CMK (cell line): ENCODE results near the gene KIF25.
"Not testable (repeated sequence)": the region's sequence is repeated elsewhere in the genome, so short reads cannot be mapped to it uniquely, and the experiment has no call there.

Source experiments
- DNase-seq: peaks from one replicate; pipeline ENCODE4 v3.0.0-alpha.2; 2010; ENCODE audit warnings: low read depth

KIF25 gene

DNA sequence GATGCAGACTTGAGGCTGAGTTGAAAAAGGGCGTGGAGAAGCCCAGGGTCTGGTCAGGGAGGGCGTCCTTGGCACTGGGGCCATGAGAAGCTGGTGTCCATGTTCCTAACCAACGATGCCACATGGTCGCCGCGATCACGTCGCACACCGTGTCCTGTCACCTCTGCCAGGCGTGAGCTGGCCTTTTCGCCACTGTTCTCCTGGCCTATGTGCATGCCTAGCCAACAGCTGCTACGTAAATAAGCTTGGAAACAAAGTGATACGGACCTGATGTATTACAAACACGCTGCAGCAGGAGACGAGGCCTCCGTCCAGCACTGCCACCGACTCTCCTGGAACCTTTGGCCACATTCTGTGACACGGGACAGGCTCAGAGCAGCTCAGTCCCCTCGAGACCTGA lies 22.0 kb upstream of the KIF25 start:
- no peak for DNase-seq

DNA sequence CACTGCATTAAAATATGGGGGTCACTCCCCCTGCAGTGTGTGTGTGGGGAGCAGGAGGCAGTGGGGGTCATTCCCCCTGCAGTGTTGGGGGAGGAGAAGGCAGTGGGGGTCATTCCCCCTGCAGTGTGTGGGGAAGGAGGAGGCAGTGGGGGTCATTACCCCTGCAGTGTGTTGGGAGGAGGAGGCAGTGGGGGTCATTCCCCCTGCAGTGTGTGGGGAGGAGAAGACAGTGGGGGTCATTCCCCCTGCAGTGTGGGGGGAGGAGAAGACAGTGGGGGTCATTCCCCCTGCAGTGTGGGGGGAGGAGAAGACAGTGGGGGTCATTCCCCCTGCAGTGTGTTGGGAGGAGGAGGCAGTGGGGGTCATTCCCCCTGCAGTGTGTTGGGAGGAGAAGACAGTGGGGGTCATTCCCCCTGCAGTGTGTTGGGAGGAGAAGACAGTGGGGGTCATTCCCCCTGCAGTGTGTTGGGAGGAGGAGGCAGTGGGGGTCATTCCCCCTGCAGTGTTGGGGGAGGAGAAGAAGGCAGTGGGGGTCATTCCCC lies 21.3 kb upstream of the KIF25 start:
- DNase-seq, result not testable (repeated sequence)

GRCh38 chr6:167976708-167977107 lies 20.8 kb upstream of the KIF25 start:
- DNase-seq, result no peak

- DNase-seq, result no peak
These were observed 19.6 kb upstream of the KIF25 start for GRCh38 chr6:167977717-167978467.

GRCh38 chr6:167978607-167979006 lies 18.9 kb upstream of the KIF25 start:
- no peak for DNase-seq

- DNase-seq, result no peak
These were observed 17.9 kb upstream of the KIF25 start for GRCh38 chr6:167979436-167980139.

- no peak for DNase-seq
These were observed 16.4 kb upstream of the KIF25 start for GRCh38 chr6:167980911-167981580.

DNA sequence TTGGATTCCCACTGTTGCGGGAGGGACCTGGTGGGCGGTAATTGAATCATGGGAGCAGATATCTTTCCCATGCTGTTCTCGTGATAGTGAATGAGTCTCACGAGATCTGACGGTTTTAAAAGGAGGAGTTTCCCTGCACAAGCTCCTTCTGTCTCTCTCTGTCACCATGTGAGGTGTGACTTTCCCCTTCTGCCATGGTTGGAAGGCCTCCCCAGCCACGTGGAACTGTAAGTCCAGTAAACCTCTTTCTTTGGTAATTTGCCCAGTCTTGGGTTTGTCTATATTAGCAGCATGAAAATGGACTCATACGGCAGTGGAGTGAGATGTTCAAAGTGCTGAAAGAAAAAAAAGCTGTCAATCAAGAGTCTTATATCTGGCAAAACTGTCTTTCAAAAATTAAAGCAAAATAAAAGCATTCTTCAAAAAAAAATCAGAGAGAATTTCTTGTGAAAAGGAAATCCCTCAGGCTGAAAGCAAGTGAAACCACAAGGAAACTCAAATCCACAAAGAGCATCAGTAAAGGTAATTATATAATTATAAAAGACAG lies 15.5 kb upstream of the KIF25 start:
- DNase-seq, result no peak

GRCh38 chr6:167984144-167984719 lies 13.2 kb upstream of the KIF25 start:
- DNase-seq, result no peak

- no peak for DNase-seq
These were observed 12.4 kb upstream of the KIF25 start for GRCh38 chr6:167984876-167985604.

GRCh38 chr6:167985911-167986595 lies 11.4 kb upstream of the KIF25 start:
- DNase-seq, result no peak

- no peak for DNase-seq
These were observed 9.9 kb upstream of the KIF25 start for GRCh38 chr6:167987396-167988153.

GRCh38 chr6:167988154-167988495 lies 9.3 kb upstream of the KIF25 start:
- DNase-seq, result no peak

DNA sequence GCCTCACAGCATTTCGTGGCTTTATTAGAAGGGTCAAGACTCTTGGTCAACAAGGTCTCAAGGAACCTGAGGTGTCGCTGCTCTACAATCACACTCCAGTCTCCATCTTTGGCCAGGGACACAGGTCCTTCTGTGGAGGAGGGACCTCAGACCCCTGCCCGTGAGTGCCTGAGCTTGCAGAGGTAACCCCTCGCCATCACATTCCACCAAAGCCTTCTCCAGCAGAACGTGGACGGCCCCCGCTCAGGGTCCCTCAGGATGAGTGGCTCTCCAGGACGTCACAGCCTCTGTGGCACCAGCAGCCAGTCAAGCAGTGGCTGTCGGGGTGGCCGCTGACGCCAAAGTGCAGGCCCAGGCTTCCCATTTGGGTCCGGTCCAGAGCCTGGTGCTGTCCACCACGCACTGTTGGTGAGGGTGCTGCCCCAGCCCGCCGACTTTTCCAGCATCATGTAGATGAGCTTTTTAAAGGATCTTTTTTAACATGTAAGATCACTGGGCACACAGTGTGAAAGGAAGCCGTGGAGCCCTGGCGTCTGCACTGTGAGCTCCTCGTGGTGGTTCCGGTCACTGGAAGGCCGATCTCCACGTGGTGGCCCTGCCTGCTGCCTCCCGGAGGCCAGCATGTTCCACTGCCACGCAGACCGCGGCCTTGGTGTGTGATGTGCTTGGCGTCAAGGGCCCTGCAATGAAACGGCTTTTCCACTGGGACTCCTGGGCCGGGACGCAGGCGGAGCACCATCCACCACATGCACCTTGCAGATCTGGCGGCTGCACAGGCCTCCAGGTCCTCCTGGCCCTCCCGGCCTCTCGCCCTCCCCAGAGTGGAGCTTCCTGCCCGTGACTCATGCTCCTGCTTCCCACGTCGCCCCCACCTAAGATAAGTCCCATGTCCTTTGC lies 8.3 kb upstream of the KIF25 start:
- no peak for DNase-seq

GRCh38 chr6:167990016-167990945 lies 7.2 kb upstream of the KIF25 start:
- no peak for DNase-seq

- DNase-seq, result no peak
These were observed 4.3 kb upstream of the KIF25 start for GRCh38 chr6:167993169-167993568.

DNA sequence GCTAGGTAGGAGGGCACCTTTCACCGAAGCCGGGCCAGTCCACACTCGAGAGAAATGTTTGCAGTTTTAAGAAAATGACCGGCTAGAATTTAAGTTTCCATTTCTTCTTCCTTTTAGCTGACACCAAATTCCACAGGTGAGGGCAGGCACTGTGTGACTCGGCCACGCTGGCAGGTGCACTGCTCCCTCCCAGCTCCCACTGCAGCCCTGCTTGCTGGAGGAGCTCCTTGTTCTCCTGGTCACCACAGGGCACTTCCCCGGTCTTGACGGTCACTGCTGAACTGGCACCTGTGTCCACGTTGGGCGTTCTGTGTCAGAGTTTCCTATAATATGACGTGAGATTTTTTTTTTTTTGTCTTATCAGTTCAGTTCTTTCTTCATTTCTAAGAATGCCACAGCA lies 3.6 kb upstream of the KIF25 start:
- DNase-seq, result no peak

- DNase-seq, result no peak
These were observed 2.2 kb upstream of the KIF25 start for GRCh38 chr6:167995302-167995701.
